Subcutaneous abdominal adipose tissue (tissue), 5 donors: ENCODE measurements around the gene ABHD13.
"Not testable (repeated sequence)": the region's sequence is repeated elsewhere in the genome, so short reads cannot be mapped to it uniquely, and the experiment has no call there.

ENCODE experiments used
- H3K27ac ChIP-seq: one replicate; pipeline ENCODE4 v1.7.0; 2013; ENCODE audit warnings: low read depth, mild to moderate bottlenecking, inconsistent platforms, low read length, moderate library complexity
- H3K27me3 ChIP-seq, 5 donors: one replicate each; pipeline ENCODE4 v1.7.0; 2013; ENCODE audit warnings: low read length in 5 of 5, inconsistent platforms in 1 of 5; ENCODE audit not compliant: control insufficient read depth in 5 of 5, insufficient read depth in 4 of 5
- H3K36me3 ChIP-seq, 5 donors: one replicate each; pipeline ENCODE4 v1.7.0; 2013; ENCODE audit warnings: low read length in 5 of 5; ENCODE audit not compliant: control insufficient read depth in 5 of 5, insufficient read depth in 5 of 5
- H3K4me1 ChIP-seq, 5 donors: one replicate each; pipeline ENCODE4 v1.7.0; 2013; ENCODE audit warnings: low read length in 5 of 5, mild to moderate bottlenecking in 3 of 5, moderate library complexity in 1 of 5; ENCODE audit not compliant: control insufficient read depth in 5 of 5, insufficient read depth in 5 of 5
- H3K4me3 ChIP-seq, 5 donors: one replicate each; pipeline ENCODE4 v1.7.0; 2013; ENCODE audit warnings: low read length in 5 of 5, low read depth in 1 of 5
- H3K9ac ChIP-seq, 5 donors: one replicate each; pipeline ENCODE4 v1.7.0; 2013; ENCODE audit warnings: low read length in 5 of 5, mild to moderate bottlenecking in 4 of 5, moderate library complexity in 3 of 5
- H3K9me3 ChIP-seq, 5 donors: one replicate each; pipeline ENCODE4 v1.7.0; 2013; ENCODE audit warnings: low read length in 5 of 5; ENCODE audit not compliant: control insufficient read depth in 5 of 5
- donor health status: healthy.
- donor health status: healthy.
- donor health status: healthy.
- donor health status: healthy.
- donor health status: healthy.

The ABHD13 gene

GRCh38 chr13:108266321-108266990 lies 48.3 kb downstream of the ABHD13 start:
- Histone ChIP-seq H3K4me1 (peaks cover 0 to 24% (median 22%) of the 10 kb centered on the region in 5 donors), H3K9me3 (no peaks in the 10 kb centered on the region), H3K9ac (no peak overlapping the region), H3K4me3 (no peak overlapping the region), H3K27ac (no peak overlapping the region), H3K36me3 (peaks cover 0 to 4% (median 0%) of the 10 kb centered on the region in 5 donors), H3K27me3 (no peaks in the 10 kb centered on the region)

GRCh38 chr13:108267347-108267746 lies 49.2 kb downstream of the ABHD13 start:
- Histone ChIP-seq H3K27me3 (no peaks in the 10 kb centered on the region), H3K4me1 (peaks cover 0 to 24% (median 22%) of the 10 kb centered on the region in 5 donors), H3K27ac (no peak overlapping the region), H3K36me3 (peaks cover 0 to 4% (median 0%) of the 10 kb centered on the region in 5 donors), H3K4me3 (no peak overlapping the region), H3K9me3 (no peaks in the 10 kb centered on the region), H3K9ac (no peak overlapping the region)

- H3K27ac ChIP-seq, H3K9me3 ChIP-seq, H3K9ac ChIP-seq, H3K27me3 ChIP-seq, H3K36me3 ChIP-seq, H3K4me3 ChIP-seq: not testable (repeated sequence)
- H3K4me1 ChIP-seq: peaks cover 0 to 24% (median 22%) of the 10 kb centered on the region in 5 donors
These were observed 49.7 kb downstream of the ABHD13 start for GRCh38 chr13:108267855-108268254.

GRCh38 chr13:108268466-108269112 lies 50.4 kb downstream of the ABHD13 start:
- Histone ChIP-seq H3K27me3 (no peaks in the 10 kb centered on the region), H3K9ac (no peak overlapping the region), H3K27ac (peak overlapping the region; percentile 72), H3K36me3 (peaks cover 0 to 4% (median 0%) of the 10 kb centered on the region in 5 donors), H3K9me3 (no peaks in the 10 kb centered on the region), H3K4me1 (peaks cover 0 to 24% (median 22%) of the 10 kb centered on the region in 5 donors), H3K4me3 (no peak overlapping the region)

- Histone ChIP-seq H3K27ac (peak within 1 kb of the TSS; percentile 72), H3K9ac (peak within 1 kb of the TSS; percentile 3 to 76 (median 60)), H3K27me3 (no peaks in the 10 kb centered on the region), H3K4me3 (peak within 1 kb of the TSS; percentile 61 to 80 (median 71)), H3K4me1 (peaks cover 0 to 24% (median 23%) of the 10 kb centered on the region in 5 donors), H3K9me3 (no peaks in the 10 kb centered on the region), H3K36me3 (peaks cover 0 to 1% (median 0%) of the 10 kb centered on the region in 5 donors)
These were observed 51.6 kb downstream of the ABHD13 start, which contains the start of gene TNFSF13B for GRCh38 chr13:108269601-108270328. TSS of gene TNFSF13B (plus strand) at chr13:108269718. CDS start at chr13:108269896, 178 bp downstream.

GRCh38 chr13:108270442-108270841 lies 52.2 kb downstream of the ABHD13 start:
- H3K27me3 ChIP-seq: no peaks in the 10 kb centered on the region
- peak overlapping the region; percentile 3 to 76 (median 60) for H3K9ac ChIP-seq
- no peaks in the 10 kb centered on the region for H3K36me3 ChIP-seq
- peak overlapping the region; percentile 61 to 80 (median 71) for H3K4me3 ChIP-seq
- peak overlapping the region; percentile 72 for H3K27ac ChIP-seq
- peaks cover 0 to 28% (median 23%) of the 10 kb centered on the region in 5 donors for H3K4me1 ChIP-seq
- H3K9me3 ChIP-seq: no peaks in the 10 kb centered on the region

GRCh38 chr13:108272333-108272732 lies 54.1 kb downstream of the ABHD13 start:
- no peak overlapping the region for H3K4me3 ChIP-seq
- H3K9ac ChIP-seq: no peak overlapping the region
- H3K4me1 ChIP-seq: peaks cover 0 to 34% (median 31%) of the 10 kb centered on the region in 5 donors
- no peaks in the 10 kb centered on the region for H3K9me3 ChIP-seq
- H3K27me3 ChIP-seq: no peaks in the 10 kb centered on the region
- H3K36me3 ChIP-seq: no peaks in the 10 kb centered on the region
- H3K27ac ChIP-seq: no peak overlapping the region

GRCh38 chr13:108273429-108274118 lies 55.4 kb downstream of the ABHD13 start:
- Histone ChIP-seq H3K9me3 (no peaks in the 10 kb centered on the region), H3K4me1 (peaks cover 0 to 34% (median 30%) of the 10 kb centered on the region in 5 donors), H3K27ac (no peak overlapping the region), H3K36me3 (no peaks in the 10 kb centered on the region), H3K4me3 (no peak overlapping the region), H3K27me3 (no peaks in the 10 kb centered on the region), H3K9ac (no peak overlapping the region)

- no peak overlapping the region for H3K4me3 ChIP-seq
- H3K4me1 ChIP-seq: peaks cover 0 to 25% (median 19%) of the 10 kb centered on the region in 5 donors
- no peak overlapping the region for H3K27ac ChIP-seq
- no peaks in the 10 kb centered on the region for H3K36me3 ChIP-seq
- H3K9me3 ChIP-seq: no peaks in the 10 kb centered on the region
- no peak overlapping the region for H3K9ac ChIP-seq
- H3K27me3 ChIP-seq: no peaks in the 10 kb centered on the region
These were observed 56.5 kb downstream of the ABHD13 start for GRCh38 chr13:108274718-108275117.
